ENCODE data around the gene KLRC1. TPM values are rescaled to one million over a fixed set of nuclear protein-coding genes. Genes with fewer than 3 reads are reported as not detected.
"Not testable (repeated sequence)": the region's sequence is repeated elsewhere in the genome, so short reads cannot be mapped to it uniquely, and the experiment has no call there.

The KLRC1 gene
- total RNA-seq, 1 experiment from 2014 or later: not detected

DNA sequence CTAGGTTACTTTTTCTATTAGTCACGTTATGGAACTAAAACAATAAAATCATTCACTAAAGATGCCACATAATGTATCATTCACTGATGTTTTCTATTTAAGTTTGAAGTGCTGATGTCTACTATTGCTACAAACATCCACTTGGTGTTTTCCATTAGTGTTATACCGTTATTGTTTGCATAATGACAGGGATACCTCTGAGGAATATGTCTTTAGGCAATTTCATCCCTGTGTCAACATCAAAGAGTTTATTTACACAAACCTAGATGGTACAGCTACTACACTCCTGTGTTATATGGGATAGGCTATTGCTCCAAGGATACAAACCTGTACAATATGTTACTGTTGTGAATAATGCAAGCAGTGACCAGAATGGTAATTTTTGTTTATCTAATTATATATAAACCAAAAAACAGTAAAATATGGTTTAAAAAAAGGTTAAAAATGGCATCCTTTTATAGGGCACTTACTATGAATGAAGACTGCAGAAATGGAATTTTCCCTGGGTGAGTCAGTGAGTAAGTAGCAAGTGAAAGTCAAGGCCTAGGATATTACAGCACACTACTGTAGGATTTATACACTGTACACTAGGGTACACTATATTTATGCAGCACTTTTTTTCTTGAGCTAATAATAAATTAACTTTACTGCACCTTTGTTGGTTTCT lies 13.4 kb downstream of the KLRC1 start:
- H3K4me2 ChIP-seq (ENCODE audit: low read length); H3K4me3 ChIP-seq (replicated peaks in 1 of 2; ENCODE audit: low read depth in 1 of 2, low read length in 2 of 2); H3K36me3 ChIP-seq (ENCODE audit: control insufficient read depth in 1 of 2, insufficient read depth in 2 of 2, low read length in 2 of 2); H3K27me3 ChIP-seq (ENCODE audit: insufficient read depth, low read length); H3K79me2 ChIP-seq (ENCODE audit: insufficient read depth, low read length); BruUV-seq (replicated peaks); intact Hi-C loops (cut with micrococcal nuclease); POLR2A ChIA-PET; RAD21 ChIA-PET (ENCODE audit: low non-redundant PET in 1 of 2, low total read pairs in 2 of 2, uncharacterized antibody in 2 of 2, unreplicated experiment in 2 of 2); CTCF ChIA-PET; H4K20me1 ChIP-seq (ENCODE audit: insufficient read depth); H2AFZ ChIP-seq (ENCODE audit: low read depth, low read length, poor library complexity, severe bottlenecking); H3K9me3 ChIP-seq (ENCODE audit: control insufficient read depth in 1 of 2, insufficient read depth in 1 of 2, low read depth in 1 of 2, low read length in 2 of 2); H3K9me2 ChIP-seq (ENCODE audit: insufficient read depth); H3K9ac ChIP-seq (ENCODE audit: low read length); DNase-seq (ENCODE audit: low read depth, low spot score): not testable (repeated sequence)
- Histone ChIP-seq H3K4me1 (ENCODE audit: control insufficient read depth in 1 of 2, insufficient read depth in 2 of 2, low read length in 2 of 2) (peaks cover 6 to 13% of the 10 kb centered on the region in 2 experiments; a peak in 2 of 4 replicates), H3K27ac (ENCODE audit: low read depth, low read length) (peak overlapping the region; percentile 56; the same call in 1 of the 2 replicates)
- peak; percentile 48 for ATAC-seq

DNA sequence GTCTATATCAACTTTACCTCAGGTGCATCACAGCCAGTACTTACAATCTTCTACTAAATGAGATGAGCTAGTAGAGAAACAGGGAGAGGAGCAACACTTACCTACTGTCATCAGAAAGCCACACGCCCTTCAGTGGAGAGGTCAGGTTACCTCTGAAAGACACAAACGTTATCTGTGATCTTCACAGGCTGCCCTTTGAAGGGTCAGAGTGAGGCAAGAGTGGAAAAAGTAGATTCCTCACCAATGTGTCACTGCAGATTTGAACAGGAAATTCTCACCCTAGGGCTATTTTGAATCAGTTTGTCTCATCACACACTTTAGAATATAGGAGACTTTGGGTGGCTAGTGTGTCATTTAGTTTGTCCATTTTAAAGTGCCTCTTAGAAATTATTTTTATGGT lies 15.6 kb downstream of the KLRC1 start:
- H3K27me3 ChIP-seq (ENCODE audit: insufficient read depth, low read length); POLR2A ChIA-PET; CTCF ChIA-PET; H3K79me2 ChIP-seq (ENCODE audit: insufficient read depth, low read length); H3K9ac ChIP-seq (ENCODE audit: low read length); H2AFZ ChIP-seq (ENCODE audit: low read depth, low read length, poor library complexity, severe bottlenecking); intact Hi-C loops (cut with micrococcal nuclease); H3K4me2 ChIP-seq (ENCODE audit: low read length); H3K36me3 ChIP-seq (ENCODE audit: control insufficient read depth in 1 of 2, insufficient read depth in 2 of 2, low read length in 2 of 2); H4K20me1 ChIP-seq (ENCODE audit: insufficient read depth); H3K4me3 ChIP-seq (replicated peaks in 1 of 2; ENCODE audit: low read depth in 1 of 2, low read length in 2 of 2); H3K9me2 ChIP-seq (ENCODE audit: insufficient read depth); BruUV-seq (replicated peaks); RAD21 ChIA-PET (ENCODE audit: low non-redundant PET in 1 of 2, low total read pairs in 2 of 2, uncharacterized antibody in 2 of 2, unreplicated experiment in 2 of 2); DNase-seq (ENCODE audit: low read depth, low spot score); H3K9me3 ChIP-seq (ENCODE audit: control insufficient read depth in 1 of 2, insufficient read depth in 1 of 2, low read depth in 1 of 2, low read length in 2 of 2): not testable (repeated sequence)
- H3K27ac ChIP-seq (ENCODE audit: low read depth, low read length): peak overlapping the region; percentile 47; the same call in 1 of the 2 replicates
- TF ChIP-seq CEBPB (IDR thresholded peaks at IDR 0.05; ENCODE audit: low read depth): peak; percentile 47
- TF ChIP-seq SP1 (IDR thresholded peaks at IDR 0.05; ENCODE audit: low read depth): peak; percentile 24; the same call in 1 of the 2 replicates
- ATAC-seq: peak; percentile 71
- peaks cover 6 to 13% of the 10 kb centered on the region in 2 experiments; a peak in 2 of 4 replicates for H3K4me1 ChIP-seq (ENCODE audit: control insufficient read depth in 1 of 2, insufficient read depth in 2 of 2, low read length in 2 of 2)

Data from HCT116 (cell line).